WTC11 (cell line): ENCODE results near the gene ZNF606. TPM values are rescaled to one million over a fixed set of nuclear protein-coding genes. Genes with fewer than 3 reads are reported as not detected.
A peak's percentile ranks its signal among the peaks of the same experiment; 100 is the strongest.

Source experiments
- ATF1 ChIP-seq: sonication (generic); formaldehyde crosslinking; IDR thresholded peaks from 2 replicates; pipeline ENCODE4 v1.8.1; 2023; ENCODE audit warnings: mild to moderate bottlenecking, moderate library complexity, missing genetic modification reagents
- CREM ChIP-seq: sonication (generic); formaldehyde crosslinking; IDR thresholded peaks from 2 replicates; pipeline ENCODE4 v1.8.1; 2022; ENCODE audit warnings: mild to moderate bottlenecking, missing genetic modification reagents, moderate library complexity
- E2F4 ChIP-seq: sonication (generic); formaldehyde crosslinking; IDR thresholded peaks from 2 replicates; pipeline ENCODE4 v1.8.1; 2022; ENCODE audit warnings: low read depth, mild to moderate bottlenecking, moderate library complexity, missing genetic modification reagents, borderline replicate concordance
- E2F5 ChIP-seq: sonication (generic); formaldehyde crosslinking; IDR thresholded peaks from 2 replicates; pipeline ENCODE4 v1.8.1; 2022; ENCODE audit warnings: mild to moderate bottlenecking, moderate library complexity, missing genetic modification reagents
- EMX1 ChIP-seq: fragments of 250-450 bp; sonication (Bioruptor Pico); IDR thresholded peaks from 2 replicates; pipeline ENCODE4 v1.8.0; 2021; ENCODE audit warnings: mild to moderate bottlenecking
- FOXJ3 ChIP-seq: sonication (generic); formaldehyde crosslinking; IDR thresholded peaks from 2 replicates; pipeline ENCODE4 v1.9.0; 2021; ENCODE audit warnings: missing genetic modification reagents, mild to moderate bottlenecking, borderline replicate concordance
- HMGA2 ChIP-seq: fragments of 250-450 bp; sonication (Bioruptor Pico); IDR thresholded peaks from 2 replicates; pipeline ENCODE4 v1.4.0; 2021; ENCODE audit warnings: mild to moderate bottlenecking, moderate library complexity
- MXD4 ChIP-seq: fragments of 250-450 bp; sonication (Bioruptor Pico); IDR thresholded peaks from 2 replicates; pipeline ENCODE4 v1.8.0; 2021; ENCODE audit warnings: mild to moderate bottlenecking, moderate library complexity, borderline replicate concordance
- MYBL2 ChIP-seq: sonication (generic); formaldehyde crosslinking; IDR thresholded peaks from 2 replicates; pipeline ENCODE4 v1.8.1; 2023; ENCODE audit warnings: mild to moderate bottlenecking, moderate library complexity, missing genetic modification reagents
- NFE2L1 ChIP-seq: sonication (generic); formaldehyde crosslinking; IDR thresholded peaks from 2 replicates; pipeline ENCODE4 v1.8.1; 2023; ENCODE audit warnings: missing genetic modification reagents
- PRDM15 ChIP-seq: sonication (generic); formaldehyde crosslinking; IDR thresholded peaks from 2 replicates; pipeline ENCODE4 v1.8.0; 2022; ENCODE audit warnings: missing genetic modification reagents
- RELA ChIP-seq: sonication (generic); formaldehyde crosslinking; IDR thresholded peaks from 2 replicates; pipeline ENCODE4 v1.8.1; 2022; ENCODE audit warnings: missing genetic modification reagents, mild to moderate bottlenecking, borderline replicate concordance
- SMAD4 ChIP-seq: sonication (generic); formaldehyde crosslinking; IDR thresholded peaks from 2 replicates; pipeline ENCODE4 v1.8.0; 2022; ENCODE audit warnings: mild to moderate bottlenecking, missing genetic modification reagents
- ZBTB43 ChIP-seq: sonication (generic); formaldehyde crosslinking; IDR thresholded peaks from 2 replicates; pipeline ENCODE4 v1.8.1; 2023; ENCODE audit warnings: mild to moderate bottlenecking, missing genetic modification reagents
- ZNF121 ChIP-seq: sonication (generic); formaldehyde crosslinking; IDR thresholded peaks from 2 replicates; pipeline ENCODE4 v1.8.0; 2023; ENCODE audit warnings: missing genetic modification reagents
- ZNF416 ChIP-seq: fragments of 250-450 bp; sonication (Bioruptor Pico); IDR thresholded peaks from 2 replicates; pipeline ENCODE4 v1.9.0; 2021; ENCODE audit warnings: mild to moderate bottlenecking, inconsistent platforms
- ZNF671 ChIP-seq: fragments of 250-450 bp; sonication (Bioruptor Pico); IDR thresholded peaks from 2 replicates; pipeline ENCODE4 v1.8.0; 2021; ENCODE audit warnings: mild to moderate bottlenecking
- total RNA-seq: library from RNA; stranded (reverse); gene quantifications from 3 replicates; pipeline ENCODE4 v1.2.3, GENCODE V29; 2021
- TF ChIP-seq, protein P1 (sequence below): sonication (generic); formaldehyde crosslinking; IDR thresholded peaks from 2 replicates; pipeline ENCODE4 v1.8.0; 2023; ENCODE audit warnings: mild to moderate bottlenecking, missing genetic modification reagents
- TF ChIP-seq, protein P2 (sequence below): sonication (generic); formaldehyde crosslinking; IDR thresholded peaks from 2 replicates; pipeline ENCODE4 v1.8.0; 2022; ENCODE audit warnings: mild to moderate bottlenecking, missing genetic modification reagents
- TF ChIP-seq, protein P3 (sequence below): sonication (generic); formaldehyde crosslinking; IDR thresholded peaks from 2 replicates; pipeline ENCODE4 v1.8.1; 2022; ENCODE audit warnings: missing genetic modification reagents, borderline replicate concordance
- TF ChIP-seq, protein P4 (sequence below): fragments of 200-600 bp; IDR thresholded peaks from 2 replicates; pipeline ENCODE4 v1.8.0; 2022; ENCODE audit warnings: antibody characterized with exemption
- TF ChIP-seq, protein P5 (sequence below): sonication (generic); formaldehyde crosslinking; conservative IDR thresholded peaks from 2 replicates; pipeline ENCODE4 v1.8.1; 2022; ENCODE audit warnings: mild to moderate bottlenecking, missing genetic modification reagents
- TF ChIP-seq, protein P6 (sequence below): sonication (generic); formaldehyde crosslinking; IDR thresholded peaks from 2 replicates; pipeline ENCODE4 v1.8.0; 2023; ENCODE audit warnings: missing genetic modification reagents

Gene ZNF606
- total RNA-seq, 1 experiment from 2014 or later = 26.1 TPM

- TF ChIP-seq, protein P1, sequence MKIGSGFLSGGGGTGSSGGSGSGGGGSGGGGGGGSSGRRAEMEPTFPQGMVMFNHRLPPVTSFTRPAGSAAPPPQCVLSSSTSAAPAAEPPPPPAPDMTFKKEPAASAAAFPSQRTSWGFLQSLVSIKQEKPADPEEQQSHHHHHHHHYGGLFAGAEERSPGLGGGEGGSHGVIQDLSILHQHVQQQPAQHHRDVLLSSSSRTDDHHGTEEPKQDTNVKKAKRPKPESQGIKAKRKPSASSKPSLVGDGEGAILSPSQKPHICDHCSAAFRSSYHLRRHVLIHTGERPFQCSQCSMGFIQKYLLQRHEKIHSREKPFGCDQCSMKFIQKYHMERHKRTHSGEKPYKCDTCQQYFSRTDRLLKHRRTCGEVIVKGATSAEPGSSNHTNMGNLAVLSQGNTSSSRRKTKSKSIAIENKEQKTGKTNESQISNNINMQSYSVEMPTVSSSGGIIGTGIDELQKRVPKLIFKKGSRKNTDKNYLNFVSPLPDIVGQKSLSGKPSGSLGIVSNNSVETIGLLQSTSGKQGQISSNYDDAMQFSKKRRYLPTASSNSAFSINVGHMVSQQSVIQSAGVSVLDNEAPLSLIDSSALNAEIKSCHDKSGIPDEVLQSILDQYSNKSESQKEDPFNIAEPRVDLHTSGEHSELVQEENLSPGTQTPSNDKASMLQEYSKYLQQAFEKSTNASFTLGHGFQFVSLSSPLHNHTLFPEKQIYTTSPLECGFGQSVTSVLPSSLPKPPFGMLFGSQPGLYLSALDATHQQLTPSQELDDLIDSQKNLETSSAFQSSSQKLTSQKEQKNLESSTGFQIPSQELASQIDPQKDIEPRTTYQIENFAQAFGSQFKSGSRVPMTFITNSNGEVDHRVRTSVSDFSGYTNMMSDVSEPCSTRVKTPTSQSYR (CRISPR knock-in tag) = no peak
- TF ChIP-seq ATF1 (CRISPR knock-in tag) (no peak; the same call in 1 of the 2 replicates), ZBTB43 (CRISPR knock-in tag) (peak; percentile 71; the same call in 1 of the 2 replicates), E2F4 (no peak; the same call in 1 of the 2 replicates), NFE2L1 (CRISPR knock-in tag) (peak; percentile 73; the same call in 1 of the 2 replicates), ZNF671 (CRISPR knock-in tag) (no peak), E2F5 (CRISPR knock-in tag) (peak; percentile 69; the same call in 1 of the 2 replicates), PRDM15 (CRISPR knock-in tag) (no peak), RELA (CRISPR knock-in tag) (peak; percentile 60; the same call in 1 of the 2 replicates), FOXJ3 (CRISPR knock-in tag) (no peak), HMGA2 (no peak), ZNF121 (peak; percentile 21; the same call in 1 of the 2 replicates), MYBL2 (CRISPR knock-in tag) (peak; percentile 79; the same call in 1 of the 2 replicates), MXD4 (CRISPR knock-in tag) (no peak), EMX1 (no peak), CREM (CRISPR knock-in tag) (peak; percentile 84), ZNF416 (CRISPR knock-in tag) (no peak), SMAD4 (CRISPR knock-in tag) (0 out of 2 replicates have a peak, but pooled peaks have one; percentile 44)
- TF ChIP-seq, protein P2, sequence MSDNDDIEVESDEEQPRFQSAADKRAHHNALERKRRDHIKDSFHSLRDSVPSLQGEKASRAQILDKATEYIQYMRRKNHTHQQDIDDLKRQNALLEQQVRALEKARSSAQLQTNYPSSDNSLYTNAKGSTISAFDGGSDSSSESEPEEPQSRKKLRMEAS (CRISPR knock-in tag) = peak; percentile 94
- TF ChIP-seq, protein P3, sequence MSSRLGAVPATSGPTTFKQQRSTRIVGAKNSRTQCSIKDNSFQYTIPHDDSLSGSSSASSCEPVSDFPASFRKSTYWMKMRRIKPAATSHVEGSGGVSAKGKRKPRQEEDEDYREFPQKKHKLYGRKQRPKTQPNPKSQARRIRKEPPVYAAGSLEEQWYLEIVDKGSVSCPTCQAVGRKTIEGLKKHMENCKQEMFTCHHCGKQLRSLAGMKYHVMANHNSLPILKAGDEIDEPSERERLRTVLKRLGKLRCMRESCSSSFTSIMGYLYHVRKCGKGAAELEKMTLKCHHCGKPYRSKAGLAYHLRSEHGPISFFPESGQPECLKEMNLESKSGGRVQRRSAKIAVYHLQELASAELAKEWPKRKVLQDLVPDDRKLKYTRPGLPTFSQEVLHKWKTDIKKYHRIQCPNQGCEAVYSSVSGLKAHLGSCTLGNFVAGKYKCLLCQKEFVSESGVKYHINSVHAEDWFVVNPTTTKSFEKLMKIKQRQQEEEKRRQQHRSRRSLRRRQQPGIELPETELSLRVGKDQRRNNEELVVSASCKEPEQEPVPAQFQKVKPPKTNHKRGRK (CRISPR knock-in tag) = no peak
- TF ChIP-seq, protein P4, sequence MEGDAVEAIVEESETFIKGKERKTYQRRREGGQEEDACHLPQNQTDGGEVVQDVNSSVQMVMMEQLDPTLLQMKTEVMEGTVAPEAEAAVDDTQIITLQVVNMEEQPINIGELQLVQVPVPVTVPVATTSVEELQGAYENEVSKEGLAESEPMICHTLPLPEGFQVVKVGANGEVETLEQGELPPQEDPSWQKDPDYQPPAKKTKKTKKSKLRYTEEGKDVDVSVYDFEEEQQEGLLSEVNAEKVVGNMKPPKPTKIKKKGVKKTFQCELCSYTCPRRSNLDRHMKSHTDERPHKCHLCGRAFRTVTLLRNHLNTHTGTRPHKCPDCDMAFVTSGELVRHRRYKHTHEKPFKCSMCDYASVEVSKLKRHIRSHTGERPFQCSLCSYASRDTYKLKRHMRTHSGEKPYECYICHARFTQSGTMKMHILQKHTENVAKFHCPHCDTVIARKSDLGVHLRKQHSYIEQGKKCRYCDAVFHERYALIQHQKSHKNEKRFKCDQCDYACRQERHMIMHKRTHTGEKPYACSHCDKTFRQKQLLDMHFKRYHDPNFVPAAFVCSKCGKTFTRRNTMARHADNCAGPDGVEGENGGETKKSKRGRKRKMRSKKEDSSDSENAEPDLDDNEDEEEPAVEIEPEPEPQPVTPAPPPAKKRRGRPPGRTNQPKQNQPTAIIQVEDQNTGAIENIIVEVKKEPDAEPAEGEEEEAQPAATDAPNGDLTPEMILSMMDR = no peak
- TF ChIP-seq, protein P5, sequence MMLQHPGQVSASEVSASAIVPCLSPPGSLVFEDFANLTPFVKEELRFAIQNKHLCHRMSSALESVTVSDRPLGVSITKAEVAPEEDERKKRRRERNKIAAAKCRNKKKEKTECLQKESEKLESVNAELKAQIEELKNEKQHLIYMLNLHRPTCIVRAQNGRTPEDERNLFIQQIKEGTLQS (CRISPR knock-in tag) = no peak
- TF ChIP-seq, protein P6, sequence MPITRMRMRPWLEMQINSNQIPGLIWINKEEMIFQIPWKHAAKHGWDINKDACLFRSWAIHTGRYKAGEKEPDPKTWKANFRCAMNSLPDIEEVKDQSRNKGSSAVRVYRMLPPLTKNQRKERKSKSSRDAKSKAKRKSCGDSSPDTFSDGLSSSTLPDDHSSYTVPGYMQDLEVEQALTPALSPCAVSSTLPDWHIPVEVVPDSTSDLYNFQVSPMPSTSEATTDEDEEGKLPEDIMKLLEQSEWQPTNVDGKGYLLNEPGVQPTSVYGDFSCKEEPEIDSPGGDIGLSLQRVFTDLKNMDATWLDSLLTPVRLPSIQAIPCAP = no peak
These were observed at the start of gene ZNF606 (continued) for GRCh38 chr19:58002384-58003173.
